Endothelial cell of hepatic sinusoid (primary cell): ENCODE measurements around the gene AP1S3.

Experiments
- in situ Hi-C: cut with HindIII; loops from 2 replicates; pipeline ENCODE4 v1.10.0; 2017; ENCODE audit warnings: low sequenced_read_pairs

Gene AP1S3

DNA sequence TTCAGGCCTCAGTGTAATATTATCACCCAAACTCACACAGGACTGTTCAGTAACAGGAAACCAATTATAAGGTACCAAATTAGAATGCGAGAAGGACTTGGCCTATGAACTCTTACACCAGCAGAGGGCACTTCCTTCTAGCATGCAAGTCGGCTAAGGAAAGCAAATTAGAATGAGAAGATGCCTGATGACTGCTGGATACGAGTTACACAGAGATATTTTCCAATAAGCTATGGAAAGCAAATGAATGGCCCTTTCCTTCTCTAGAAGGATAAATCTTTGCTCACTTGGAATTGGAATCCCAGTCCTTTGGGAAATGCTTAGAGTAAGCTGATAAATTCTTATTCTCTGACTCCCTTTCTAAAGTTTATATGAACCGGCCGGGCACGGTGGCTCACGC lies 109.8 kb downstream of the AP1S3 start:
- in situ Hi-C loops: no loop called here

DNA sequence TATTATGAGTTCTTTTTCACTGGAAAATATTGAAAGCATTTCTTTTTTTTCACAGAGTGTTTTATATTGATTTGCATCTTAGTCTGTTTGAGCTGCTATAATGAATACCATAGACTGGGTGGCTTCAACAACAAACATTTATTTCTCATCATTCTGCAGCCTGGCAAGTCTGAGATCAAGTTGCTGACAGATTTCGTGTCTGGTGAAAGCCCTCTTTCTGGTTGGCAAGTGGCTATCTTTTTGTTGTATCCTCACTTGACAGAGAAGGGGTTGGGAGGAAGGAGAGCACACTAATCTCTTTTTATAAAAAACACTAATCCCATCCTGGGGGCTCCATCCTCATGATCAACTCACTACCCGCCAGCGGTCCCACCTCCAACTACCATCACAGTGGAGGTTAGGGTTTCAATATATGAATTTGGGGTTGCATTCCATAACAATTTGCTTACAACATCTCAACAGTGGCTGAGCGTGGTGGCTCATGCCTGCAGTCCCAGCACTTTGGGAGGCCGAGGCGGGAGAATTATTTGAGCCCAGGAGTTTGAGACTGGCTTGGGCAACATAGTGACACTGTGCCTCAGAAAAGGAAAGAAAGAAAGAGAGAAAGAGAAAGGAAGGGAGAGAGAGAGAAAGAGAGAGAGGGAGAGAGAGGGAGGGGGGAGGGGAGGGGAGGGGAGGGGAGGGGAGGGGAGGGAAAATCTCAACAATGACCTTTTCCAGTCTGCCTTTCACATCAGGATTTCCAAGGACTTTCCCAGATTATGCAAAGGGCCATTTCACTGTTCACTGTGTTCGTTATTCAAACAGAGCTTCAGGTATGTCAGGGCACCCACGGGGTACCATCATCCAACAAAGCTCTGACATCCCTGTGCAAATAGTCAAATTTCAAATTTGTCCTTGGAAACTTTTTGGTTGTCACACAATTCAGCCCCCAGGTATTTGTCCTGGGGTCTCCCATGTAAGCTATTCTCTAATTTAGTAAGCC lies 111.1 kb downstream of the AP1S3 start:
- in situ Hi-C loops: no loop called here

DNA sequence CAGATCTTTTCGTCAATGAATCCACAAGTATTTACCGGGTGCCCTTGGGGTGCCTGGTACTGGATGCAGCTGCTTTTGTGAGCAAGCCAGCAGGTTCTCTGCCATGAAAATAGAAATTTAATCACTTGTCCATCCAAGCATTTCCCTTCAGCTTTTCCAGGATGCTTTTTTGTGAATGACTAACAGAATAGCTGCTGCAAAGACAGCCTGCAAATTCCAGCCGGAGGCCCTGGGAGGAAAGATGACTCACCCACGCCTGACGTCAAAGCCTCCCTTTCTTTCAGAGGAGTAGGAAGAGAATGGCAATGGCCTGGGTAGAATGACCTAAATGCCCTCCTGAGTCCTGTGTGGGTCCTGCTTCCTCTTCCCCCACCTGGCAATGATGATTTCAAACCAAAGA lies 111.9 kb downstream of the AP1S3 start:
- in situ Hi-C loops: no loop called here

DNA sequence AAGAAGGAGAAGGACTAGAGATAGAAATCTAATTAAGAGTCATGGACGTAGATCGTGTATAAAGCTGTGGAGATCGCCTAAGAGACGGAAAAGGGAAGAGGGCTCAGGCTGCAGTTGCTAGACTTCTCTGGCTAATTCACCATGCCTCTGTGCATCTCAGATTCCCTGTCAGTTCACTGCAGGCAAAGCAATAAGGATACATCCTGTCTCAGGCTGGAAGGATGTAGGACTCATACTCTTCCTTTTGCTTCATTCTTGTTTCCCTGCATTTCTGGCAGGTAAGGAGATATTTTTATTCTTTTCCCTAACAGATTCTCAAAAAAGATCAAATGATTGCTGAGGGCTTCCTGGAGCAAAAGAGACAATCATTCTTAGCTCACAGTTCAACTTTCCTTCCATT lies 112.5 kb downstream of the AP1S3 start:
- in situ Hi-C loops: no loop called here

DNA sequence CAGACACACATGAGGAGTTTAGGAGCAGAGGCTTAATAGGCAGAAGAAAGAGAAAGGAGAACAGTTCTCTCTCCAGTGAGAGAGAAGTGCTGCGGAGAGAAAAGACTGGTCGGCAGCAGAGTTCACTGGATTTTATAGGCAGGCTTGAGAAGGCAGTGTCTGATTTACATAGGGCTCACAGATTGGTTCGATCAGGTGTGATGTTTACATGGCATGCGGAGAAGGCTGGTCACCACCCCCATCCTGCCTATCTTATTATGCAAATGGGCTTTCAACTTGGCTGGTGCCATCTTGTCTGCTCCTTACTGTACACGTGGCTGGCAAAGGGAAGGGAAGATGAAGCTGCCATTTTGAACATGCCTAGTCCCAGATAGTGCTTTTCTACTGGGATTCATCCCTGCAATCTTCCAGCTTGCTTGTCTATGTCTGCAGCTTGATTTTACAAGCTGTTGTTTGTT lies 113.4 kb downstream of the AP1S3 start:
- in situ Hi-C loops: no loop called here

DNA sequence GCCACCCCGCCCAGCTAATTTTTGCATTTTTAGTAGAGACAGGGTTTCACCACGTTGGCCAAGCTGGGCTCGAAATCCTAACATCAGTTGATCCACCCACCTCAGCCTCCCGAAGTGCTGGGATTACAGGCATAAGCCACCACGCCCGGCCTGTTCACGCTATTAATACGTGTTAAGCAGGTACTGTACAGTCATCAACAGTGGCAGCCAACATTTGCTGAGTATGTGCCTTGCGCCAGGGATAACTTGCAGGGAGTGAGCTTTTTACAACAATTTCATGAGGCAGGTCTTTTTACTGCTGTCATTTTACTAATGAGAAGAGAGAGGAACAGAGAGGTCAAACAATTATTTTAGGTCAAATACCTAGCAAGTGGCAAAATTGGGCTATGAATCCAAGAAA lies 115.2 kb downstream of the AP1S3 start:
- in situ Hi-C loops: no loop called here

DNA sequence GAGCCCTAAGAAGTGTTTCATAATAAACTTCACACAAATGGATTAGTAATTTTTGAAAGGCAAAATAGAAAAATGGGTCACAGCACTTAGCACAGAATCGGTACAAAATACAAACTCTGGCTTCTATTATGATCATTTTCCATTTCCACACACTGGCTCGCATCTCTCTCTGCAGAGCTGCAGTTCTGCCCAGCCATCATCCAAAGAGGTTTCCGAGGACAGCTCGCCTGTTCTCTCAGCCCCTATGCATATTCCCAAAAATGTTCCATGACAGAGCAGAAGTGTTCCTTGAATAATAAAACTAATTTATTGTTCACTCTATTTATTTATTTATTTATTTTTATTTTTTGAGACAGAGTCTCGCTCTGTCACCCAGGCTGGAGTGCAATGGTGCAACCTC lies 115.6 kb downstream of the AP1S3 start:
- in situ Hi-C loops: no loop called here

DNA sequence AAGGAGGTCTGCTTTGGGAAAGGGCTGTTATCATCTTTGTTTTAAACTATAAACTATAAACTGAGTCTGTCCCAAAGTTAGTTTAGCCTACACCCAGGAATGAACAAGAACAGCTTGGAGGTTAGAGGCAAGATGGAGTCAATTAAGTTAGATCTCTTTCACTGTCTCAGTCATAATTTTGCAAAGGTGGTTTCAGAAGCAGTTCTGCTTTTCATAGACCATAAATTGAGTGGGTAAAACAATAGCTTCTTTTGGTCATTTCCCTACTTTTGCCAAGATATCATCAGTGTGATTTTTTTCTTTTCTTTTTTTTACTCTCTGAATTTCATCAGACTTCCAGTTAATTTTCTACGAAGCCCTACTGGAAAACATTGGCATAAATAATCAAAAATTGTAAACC lies 117.0 kb downstream of the AP1S3 start:
- in situ Hi-C loops: no loop called here

DNA sequence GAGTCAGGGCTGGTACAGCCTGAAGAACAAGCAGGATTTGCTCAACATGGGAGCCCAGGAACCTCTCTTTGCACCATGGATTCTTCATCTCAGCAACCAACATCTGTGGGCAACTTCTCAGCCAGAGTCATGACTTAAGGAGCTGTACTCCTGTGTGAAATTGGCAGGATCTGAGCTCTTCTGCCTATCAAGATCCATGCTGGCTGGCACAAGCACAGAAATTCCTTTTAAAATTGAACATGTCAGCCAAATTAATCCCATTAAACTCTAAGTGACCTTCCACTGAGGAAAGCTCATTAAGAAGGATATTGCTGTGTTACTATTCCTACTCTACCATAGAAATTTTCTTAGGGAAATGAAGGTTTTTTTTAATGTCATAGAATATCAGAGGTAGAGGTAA lies 124.7 kb downstream of the AP1S3 start:
- in situ Hi-C loops: no loop called here

DNA sequence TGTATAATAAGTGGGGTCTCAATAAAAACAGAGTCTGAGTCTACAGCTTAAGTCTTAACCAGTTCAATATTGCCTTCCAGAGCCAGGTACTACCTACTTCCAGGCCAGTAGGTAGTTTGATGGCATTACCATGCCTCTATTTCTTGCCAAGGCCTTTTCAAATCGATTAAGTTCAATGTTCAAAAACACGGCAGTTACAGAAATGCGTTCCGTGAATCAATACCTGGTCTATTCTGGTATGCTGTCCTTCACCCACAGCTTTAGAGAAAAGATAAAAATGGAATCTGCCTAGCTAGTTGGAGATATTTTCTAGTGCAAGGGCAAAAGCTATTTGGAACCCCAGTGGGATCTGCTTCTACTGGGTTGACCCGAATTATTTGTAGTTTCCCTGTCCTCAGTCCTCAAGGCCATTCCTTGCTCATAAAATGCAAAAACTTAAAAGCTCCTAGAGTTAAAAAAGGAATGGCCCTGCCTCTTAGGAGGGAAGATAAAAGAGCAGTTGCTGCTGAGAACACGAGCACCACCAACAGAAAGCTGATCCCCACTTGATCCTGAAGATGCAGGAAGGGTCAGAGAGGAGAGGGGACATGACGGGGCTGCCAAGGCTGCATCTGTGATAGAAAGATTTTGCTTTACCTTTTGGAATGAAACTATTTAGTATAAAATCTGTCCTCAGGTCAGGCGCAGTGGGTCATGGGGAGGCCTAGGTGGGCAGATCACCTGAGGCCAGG lies 125.6 kb downstream of the AP1S3 start:
- in situ Hi-C loops: no loop called here
